ENCODE results near the gene MEPCE. TPM values are rescaled to one million over a fixed set of nuclear protein-coding genes. Genes with fewer than 3 reads are reported as not detected.
A peak's percentile ranks its signal among the peaks of the same experiment; 100 is the strongest.

Gene MEPCE
- total RNA-seq, 6 experiments from 2014 or later: 17.1 to 25.1 (median 20.7) TPM

GRCh38 chr7:100476101-100476780 lies 46.6 kb downstream of the MEPCE start:
- no peak for DNase-seq
- peaks cover 0 to 12% (median 4%) of the 10 kb centered on the region in 4 donors for H3K36me3 ChIP-seq
- H3K9me3 ChIP-seq: no peaks in the 10 kb centered on the region
- no peak for TF ChIP-seq POLR2A (IDR thresholded peaks at IDR 0.05)
- TF ChIP-seq CTCF (IDR thresholded peaks at IDR 0.05): no peak
- no peak overlapping the region for H3K27ac ChIP-seq
- no peaks in the 10 kb centered on the region for H3K27me3 ChIP-seq
- peaks cover 0 to 13% (median 3%) of the 10 kb centered on the region in 4 donors for H3K4me1 ChIP-seq
- 39% methylated on average over 5 of the region's 6 CpGs for WGBS (ENCODE audit: insufficient coverage, low coverage, low lambda C conversion rate, missing lambda C conversion rate)
- intact Hi-C loops (cut with DNase I): loop anchor here (5.0 to 10.0 kb wide), 2 partner anchors 86 to 209 kb away; no protein-coding TSS in a partner anchor
- ATAC-seq: no peak
- H3K4me3 ChIP-seq: peak overlapping the region in 1 of 3 donors; percentile 32

- Histone ChIP-seq H3K27me3 (no peaks in the 10 kb centered on the region), H3K27ac (peak overlapping the region in 2 of 3 donors; percentile 15 to 47), H3K4me1 (peaks cover 0 to 13% (median 3%) of the 10 kb centered on the region in 4 donors), H3K36me3 (peaks cover 0 to 12% (median 4%) of the 10 kb centered on the region in 4 donors), H3K9me3 (no peaks in the 10 kb centered on the region), H3K4me3 (peak overlapping the region; percentile 32 to 96 (median 77))
- intact Hi-C loops (cut with DNase I): loop anchor here (5.0 to 10.0 kb wide), 2 partner anchors 85 to 208 kb away; no protein-coding TSS in a partner anchor
- TF ChIP-seq CTCF (IDR thresholded peaks at IDR 0.05): peak in 1 of 4 donors; percentile 6
- no peak for TF ChIP-seq POLR2A (IDR thresholded peaks at IDR 0.05)
- WGBS (ENCODE audit: insufficient coverage, low coverage, low lambda C conversion rate, missing lambda C conversion rate): 40% methylated on average over 2 of the region's 30 CpGs
- ATAC-seq (no peak), DNase-seq (no peak)
Measured at GRCh38 chr7:100476903-100477870, 47.6 kb downstream of the MEPCE start.

- TF ChIP-seq POLR2A (IDR thresholded peaks at IDR 0.05) (no peak), CTCF (IDR thresholded peaks at IDR 0.05) (no peak)
- H3K4me3 ChIP-seq: peak overlapping the region; percentile 32 to 96 (median 77)
- H3K9me3 ChIP-seq: no peaks in the 10 kb centered on the region
- DNase-seq: no peak
- no peak for ATAC-seq
- 43% methylated on average over 6 of the region's 16 CpGs for WGBS (ENCODE audit: insufficient coverage, low coverage, low lambda C conversion rate, missing lambda C conversion rate)
- H3K4me1 ChIP-seq: peaks cover 0 to 20% (median 3%) of the 10 kb centered on the region in 4 donors
- H3K27ac ChIP-seq: peak overlapping the region in 2 of 3 donors; percentile 15 to 47
- intact Hi-C loops (cut with DNase I): loop anchor here (5.0 to 10.0 kb wide), 2 partner anchors 84 to 207 kb away; no protein-coding TSS in a partner anchor
- H3K27me3 ChIP-seq: no peaks in the 10 kb centered on the region
- H3K36me3 ChIP-seq: peaks cover 0 to 12% (median 4%) of the 10 kb centered on the region in 4 donors
Measured at GRCh38 chr7:100477871-100478267, 48.2 kb downstream of the MEPCE start.

- DNase-seq: peak; percentile 95 to 97 (median 96)
- WGBS (ENCODE audit: insufficient coverage, low coverage, low lambda C conversion rate, missing lambda C conversion rate): 0% methylated on average over 4 of the region's 27 CpGs
- peak within 1 kb of the TSS; percentile 77 to 96 (median 96) for H3K4me3 ChIP-seq
- no peaks in the 10 kb centered on the region for H3K9me3 ChIP-seq
- peak; percentile 86 to 92 (median 91) for ATAC-seq
- intact Hi-C loops (cut with DNase I): loop anchor here (5.0 to 10.0 kb wide), 2 partner anchors 83 to 206 kb away; no protein-coding TSS in a partner anchor
- peaks cover 0 to 21% (median 3%) of the 10 kb centered on the region in 4 donors for H3K4me1 ChIP-seq
- H3K27me3 ChIP-seq: no peaks in the 10 kb centered on the region
- peak within 1 kb of the TSS; percentile 84 to 95 (median 86) for H3K27ac ChIP-seq
- TF ChIP-seq POLR2A (IDR thresholded peaks at IDR 0.05) (peak; percentile 66), CTCF (IDR thresholded peaks at IDR 0.05) (no peak)
- peaks cover 0 to 5% (median 2%) of the 10 kb centered on the region in 4 donors for H3K36me3 ChIP-seq
Measured at GRCh38 chr7:100478958-100479660, 49.5 kb downstream of the MEPCE start, which contains the start of gene TSC22D4. Gene TSC22D4, minus strand, starts transcription at chr7:100479214. Its CDS starts 1,176 bp downstream, at chr7:100478038.

Measured in right lobe of liver (tissue), 6 donors.